Transverse colon (tissue), 3 donors: ENCODE data around the gene GPD2.

Experiments
- CTCF ChIP-seq, 5 experiments: fragments of 200-600 bp in 3 of 5; fragments of 450-650 bp in 2 of 5; sonication (generic) in 3 of 5; IDR thresholded peaks; 1 replicate in 2 of 5; 2 replicates in 3 of 5; pipeline ENCODE4 v1.5.1; 2016 to 2017; ENCODE audit warnings: antibody characterized with exemption in 5 of 5, inconsistent platforms in 3 of 5, mild to moderate bottlenecking in 2 of 5, moderate library complexity in 1 of 5
- EP300 ChIP-seq: sonication (generic); formaldehyde crosslinking; IDR thresholded peaks from one replicate; pipeline ENCODE4 v1.6.1; 2017; ENCODE audit warnings: antibody characterized with exemption, low read depth
- POLR2A ChIP-seq: fragments of 450-650 bp; IDR thresholded peaks from one replicate; pipeline ENCODE4 v1.6.1; 2016; ENCODE audit warnings: antibody characterized with exemption, mild to moderate bottlenecking, moderate library complexity

- TF ChIP-seq EP300 (no peak), CTCF (IDR thresholded peaks at IDR 0.05) (no peak), POLR2A (no peak)
These were observed 100.4 kb downstream of the GPD2 start for GRCh38 chr2:156536534-156536933.
